ENCODE measurements around the gene NAP1L2.
"Not testable (repeated sequence)": the region's sequence is repeated elsewhere in the genome, so short reads cannot be mapped to it uniquely, and the experiment has no call there.

Gene NAP1L2, protein sequence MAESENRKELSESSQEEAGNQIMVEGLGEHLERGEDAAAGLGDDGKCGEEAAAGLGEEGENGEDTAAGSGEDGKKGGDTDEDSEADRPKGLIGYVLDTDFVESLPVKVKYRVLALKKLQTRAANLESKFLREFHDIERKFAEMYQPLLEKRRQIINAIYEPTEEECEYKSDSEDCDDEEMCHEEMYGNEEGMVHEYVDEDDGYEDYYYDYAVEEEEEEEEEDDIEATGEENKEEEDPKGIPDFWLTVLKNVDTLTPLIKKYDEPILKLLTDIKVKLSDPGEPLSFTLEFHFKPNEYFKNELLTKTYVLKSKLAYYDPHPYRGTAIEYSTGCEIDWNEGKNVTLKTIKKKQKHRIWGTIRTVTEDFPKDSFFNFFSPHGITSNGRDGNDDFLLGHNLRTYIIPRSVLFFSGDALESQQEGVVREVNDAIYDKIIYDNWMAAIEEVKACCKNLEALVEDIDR

DNA sequence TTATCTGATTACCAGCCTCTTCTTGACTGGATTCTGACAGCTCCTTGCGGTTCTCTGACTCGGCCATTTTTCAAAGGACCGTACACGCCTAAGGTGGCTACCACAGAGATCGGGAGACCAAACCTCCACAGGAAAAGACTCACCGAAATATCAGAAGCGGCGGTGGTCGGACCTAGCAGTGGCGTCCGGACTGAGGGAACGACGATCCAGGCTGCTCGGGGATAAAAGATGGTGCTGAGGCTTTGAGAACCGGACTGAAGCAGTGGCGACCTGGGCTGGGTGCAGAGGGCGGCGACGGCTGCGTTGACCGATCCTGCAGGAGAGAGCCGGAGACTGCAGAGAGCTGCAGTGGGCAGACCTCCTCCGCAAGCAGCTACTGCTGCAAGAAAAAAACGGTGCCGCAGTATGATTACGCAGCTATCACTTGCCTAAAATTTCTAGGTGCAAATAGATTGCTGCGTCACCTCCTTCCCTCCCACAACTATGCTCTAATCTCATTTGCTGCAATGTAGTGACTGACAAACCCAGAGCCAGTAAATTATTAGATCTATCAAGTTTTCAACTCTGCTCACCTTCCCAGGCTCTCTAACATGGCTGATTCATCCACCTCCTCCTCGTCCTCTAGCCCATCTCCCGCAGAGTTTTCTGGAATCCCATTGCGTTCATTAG, at the start of gene NAP1L2:
TSS of gene NAP1L2 (minus strand) at position 426 of the 669 bp plus-strand sequence. CDS start at position 67, 359 bp downstream.
- in situ Hi-C loops (cut with MboI; ENCODE audit: low sequenced_read_pairs), result no loop called here

DNA sequence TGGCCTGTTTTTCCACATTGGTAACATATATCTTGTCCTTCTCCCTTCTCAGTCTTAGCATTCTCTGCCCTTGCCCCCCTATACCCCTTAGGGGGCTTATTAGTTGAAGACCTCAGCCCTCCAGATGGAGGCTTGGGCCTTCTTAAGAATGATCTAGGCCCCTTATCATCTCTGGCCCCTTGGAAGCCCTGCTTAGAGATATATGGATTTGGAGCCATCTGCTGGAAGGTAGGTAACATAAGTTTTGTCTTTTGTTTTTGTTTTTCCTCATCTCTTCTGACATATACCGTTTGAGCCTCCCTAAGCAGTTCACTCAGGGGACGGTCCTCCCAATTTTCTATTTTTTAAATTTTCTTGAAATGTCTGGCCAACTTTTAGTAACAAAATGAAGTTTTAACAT, 48.3 kb upstream of the NAP1L2 start:
- in situ Hi-C loops (cut with MboI; ENCODE audit: low sequenced_read_pairs), result no loop called here

DNA sequence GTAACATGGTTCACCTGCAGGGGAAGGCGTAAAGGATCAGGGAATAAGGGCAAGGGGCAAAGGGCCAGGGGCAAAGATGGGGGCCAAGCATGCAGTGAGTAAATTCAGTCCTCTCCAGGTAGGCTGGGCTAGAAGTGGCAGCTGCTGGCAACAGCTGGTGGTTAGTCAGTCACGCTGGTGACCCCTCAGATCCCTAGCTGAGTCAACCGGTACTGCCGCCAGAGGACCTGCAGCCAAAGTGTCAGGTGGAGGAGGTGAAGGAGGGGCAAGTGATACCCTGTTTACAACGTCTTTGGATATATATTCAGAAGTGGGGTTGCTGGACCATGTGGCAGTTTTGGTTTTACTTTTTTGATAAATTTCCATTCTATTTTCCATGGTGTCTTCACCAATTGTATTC, 24.6 kb upstream of the NAP1L2 start:
- in situ Hi-C loops (cut with MboI; ENCODE audit: low sequenced_read_pairs), result no loop called here

DNA sequence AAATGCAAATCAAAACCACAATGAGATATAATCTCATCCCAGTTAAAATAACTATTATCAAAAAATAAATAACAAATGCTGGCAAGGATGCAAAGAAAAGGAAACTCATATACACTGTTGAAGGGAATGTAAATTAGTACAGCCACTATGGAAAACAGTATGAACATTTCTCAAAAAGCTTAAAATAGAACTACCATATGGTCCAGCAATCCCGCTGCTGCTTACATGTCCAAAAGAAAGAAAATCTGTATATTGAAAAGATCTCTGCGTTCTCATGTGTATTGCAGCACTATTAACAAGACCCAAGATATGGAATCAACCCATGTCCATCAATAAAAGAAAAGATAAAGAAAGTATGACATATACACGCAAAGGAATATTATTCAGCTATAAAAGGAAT, 3.0 kb upstream of the NAP1L2 start:
- in situ Hi-C loops (cut with MboI; ENCODE audit: low sequenced_read_pairs), result no loop called here

DNA sequence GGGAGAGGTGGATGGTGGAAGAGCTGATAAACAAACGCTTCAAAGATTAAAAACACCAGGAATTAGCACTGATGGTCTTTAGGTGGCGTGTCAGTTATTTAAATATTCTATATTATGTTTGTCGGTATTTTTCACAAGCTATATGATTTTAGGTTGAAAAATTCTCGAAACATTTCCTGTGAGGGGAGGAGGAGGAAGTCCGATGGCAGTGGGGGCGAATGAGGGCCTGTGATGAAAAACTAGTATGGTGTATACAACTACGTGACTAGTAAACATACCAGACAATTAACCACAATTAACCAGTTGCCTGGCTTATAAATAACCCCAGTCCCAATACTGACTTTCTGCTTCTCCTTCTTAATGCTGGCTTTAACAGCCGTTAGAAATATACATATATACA, 595 bp upstream of the NAP1L2 start:
- in situ Hi-C loops (cut with MboI; ENCODE audit: low sequenced_read_pairs), result no loop called here

DNA sequence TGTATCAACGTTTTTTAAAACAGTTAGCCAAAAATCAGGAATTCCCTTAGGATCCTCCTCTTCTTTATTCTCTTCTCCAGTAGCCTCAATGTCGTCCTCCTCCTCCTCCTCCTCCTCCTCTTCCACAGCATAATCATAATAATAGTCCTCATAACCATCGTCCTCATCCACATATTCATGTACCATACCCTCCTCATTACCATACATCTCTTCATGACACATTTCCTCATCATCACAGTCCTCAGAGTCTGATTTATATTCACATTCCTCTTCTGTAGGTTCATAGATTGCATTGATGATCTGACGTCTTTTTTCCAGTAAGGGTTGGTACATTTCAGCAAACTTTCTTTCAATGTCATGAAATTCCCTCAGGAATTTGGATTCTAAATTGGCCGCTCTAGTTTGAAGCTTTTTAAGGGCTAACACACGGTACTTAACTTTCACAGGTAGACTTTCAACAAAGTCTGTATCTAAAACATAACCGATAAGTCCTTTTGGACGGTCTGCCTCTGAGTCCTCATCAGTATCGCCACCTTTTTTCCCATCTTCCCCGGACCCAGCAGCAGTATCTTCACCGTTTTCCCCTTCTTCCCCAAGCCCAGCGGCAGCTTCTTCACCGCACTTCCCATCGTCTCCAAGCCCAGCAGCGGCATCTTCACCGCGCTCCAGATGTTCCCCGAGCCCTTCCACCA, 771 bp downstream of the NAP1L2 start:
- in situ Hi-C loops (cut with MboI; ENCODE audit: low sequenced_read_pairs), result no loop called here

DNA sequence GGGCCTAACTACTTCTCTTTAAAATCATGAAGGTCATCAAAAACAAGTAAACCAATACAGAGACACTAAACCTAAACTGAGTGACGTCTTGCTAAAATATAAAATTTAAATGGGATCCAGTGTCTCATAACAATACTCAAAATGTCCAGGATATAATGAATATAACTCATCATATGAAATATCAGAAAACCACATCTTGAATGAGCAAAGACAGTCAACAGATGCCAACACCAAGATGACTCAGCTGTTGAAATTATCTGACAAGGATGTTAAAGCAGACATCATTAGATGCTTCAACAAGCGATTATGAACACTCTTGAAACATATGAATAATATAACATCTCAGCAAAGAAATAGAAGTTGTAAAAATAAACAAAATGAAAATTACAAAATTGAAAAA, 8.3 kb downstream of the NAP1L2 start:
- in situ Hi-C loops (cut with MboI; ENCODE audit: low sequenced_read_pairs), result no loop called here

DNA sequence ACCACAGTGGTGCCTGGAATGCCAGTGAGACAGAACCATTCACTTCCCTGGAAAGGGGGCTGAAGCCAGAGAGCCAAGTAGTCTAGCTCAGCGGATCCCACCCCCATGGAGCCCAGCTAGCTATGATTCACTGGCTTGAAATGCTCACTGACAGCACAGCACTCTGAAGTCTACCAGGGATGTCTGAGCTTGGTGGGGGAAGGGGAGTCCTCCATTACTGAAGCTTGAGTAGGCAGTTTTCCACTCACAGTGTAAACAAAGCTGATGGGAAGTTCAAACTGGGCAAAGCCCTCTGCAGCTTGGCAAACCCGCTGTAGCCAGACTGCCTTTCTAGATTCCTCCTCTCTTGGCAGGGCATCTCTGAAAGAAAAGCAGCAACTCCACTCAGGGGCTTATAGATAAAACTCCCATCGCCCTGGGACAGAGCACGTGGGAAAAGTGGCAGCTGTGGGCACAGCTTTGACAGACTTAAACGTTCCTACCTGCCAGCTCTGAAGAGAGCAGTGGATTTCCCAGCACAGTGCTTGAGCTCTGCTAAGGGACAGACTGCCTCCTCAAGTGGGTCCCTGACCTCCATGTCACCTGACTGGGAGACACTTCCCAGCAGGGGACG, 32.0 kb downstream of the NAP1L2 start:
- in situ Hi-C loops (cut with MboI; ENCODE audit: low sequenced_read_pairs), result no loop called here

DNA sequence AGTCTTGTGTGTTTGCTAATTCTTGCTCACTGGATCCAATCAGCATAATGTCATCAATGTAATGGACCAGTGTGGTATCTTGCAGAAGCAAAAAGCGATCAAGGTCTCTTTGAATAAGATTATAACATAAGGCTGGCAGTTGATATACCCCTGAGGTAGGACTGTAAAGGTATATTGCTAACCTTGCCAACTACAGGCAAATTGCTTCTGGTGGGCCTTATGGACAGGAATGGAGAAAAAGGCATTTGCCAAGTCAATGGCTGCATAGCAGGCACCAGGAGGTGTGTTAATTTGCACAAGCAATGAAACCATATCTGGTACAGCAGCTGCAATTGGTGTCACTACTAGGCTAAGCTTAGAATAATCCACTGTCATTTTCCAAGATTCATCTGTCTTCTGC, 45.7 kb downstream of the NAP1L2 start:
- in situ Hi-C loops (cut with MboI; ENCODE audit: low sequenced_read_pairs), result not testable (repeated sequence)

Data from HL-60/S4 treated with retinoic acid at 250 ng/mL for 4 days and 3 days (cell line).